Measurements from ENCODE around the gene TEKT1.
A peak's percentile ranks its signal among the peaks of the same experiment; 100 is the strongest.
"Not testable (repeated sequence)": the region's sequence is repeated elsewhere in the genome, so short reads cannot be mapped to it uniquely, and the experiment has no call there.

TEKT1 gene

GRCh38 chr17:6815775-6816174 is 15.8 kb downstream of the TEKT1 start:
- DNase-seq (ENCODE audit: low read depth) = no peak

GRCh38 chr17:6812295-6812694 is 19.2 kb downstream of the TEKT1 start:
- no peak for DNase-seq (ENCODE audit: low read depth)

- no peak for DNase-seq (ENCODE audit: low read depth)
Measured at GRCh38 chr17:6811510-6811909, 20.0 kb downstream of the TEKT1 start.

DNA sequence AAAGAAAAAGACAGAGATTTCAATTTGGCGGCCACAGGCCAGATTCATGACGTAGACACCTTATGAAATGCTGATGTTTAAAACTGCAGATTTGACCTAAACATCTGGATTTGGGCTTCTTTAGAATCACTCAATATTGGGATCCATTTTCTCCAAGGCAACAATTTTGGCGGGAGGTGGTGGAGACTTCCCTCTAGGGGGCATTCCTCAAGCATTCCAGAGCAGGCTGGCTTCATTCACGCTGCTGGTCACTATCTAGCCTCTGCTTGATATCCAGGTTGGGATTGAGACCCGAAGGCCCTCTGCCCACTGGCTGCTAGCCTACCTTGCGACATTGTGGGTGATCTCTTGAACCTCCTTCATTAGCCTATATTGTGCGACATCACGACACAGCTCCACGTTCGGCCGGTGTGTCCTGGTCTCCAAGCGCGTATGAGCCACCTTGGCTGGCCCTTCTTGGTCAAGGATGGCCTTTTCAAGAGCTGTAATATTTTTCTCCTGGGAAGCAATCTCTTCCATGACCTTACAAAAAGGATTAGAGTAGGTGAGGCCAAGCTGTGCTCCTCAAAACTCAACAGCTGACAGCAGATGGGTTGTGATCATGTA is 31.0 kb downstream of the TEKT1 start:
- DNase-seq (ENCODE audit: low read depth) = no peak

DNA sequence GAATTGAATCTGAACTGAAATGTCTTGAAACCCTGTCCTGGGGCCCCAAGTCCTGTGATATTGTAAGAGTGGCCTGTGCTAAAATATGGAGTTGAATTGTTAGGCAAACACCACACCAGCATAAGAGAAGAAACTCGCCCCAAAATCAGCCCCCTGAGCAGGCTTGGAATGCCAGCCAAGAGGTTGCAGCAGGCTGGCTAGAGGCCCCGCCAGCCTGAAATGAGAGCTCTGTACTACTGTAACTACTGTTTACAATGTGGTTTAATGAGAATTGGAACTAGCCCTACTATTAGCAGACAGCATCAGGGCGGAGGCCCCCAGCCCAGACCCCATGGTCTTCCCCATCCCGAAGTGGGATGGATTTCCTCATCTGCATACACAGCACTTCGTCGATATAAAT is 31.8 kb downstream of the TEKT1 start:
- DNase-seq (ENCODE audit: low read depth) = no peak

GRCh38 chr17:6797718-6798351 is 33.7 kb downstream of the TEKT1 start:
- no peak for DNase-seq (ENCODE audit: low read depth)

- DNase-seq (ENCODE audit: low read depth) = peak; percentile 13
Measured at GRCh38 chr17:6796887-6797490, 34.5 kb downstream of the TEKT1 start.

DNA sequence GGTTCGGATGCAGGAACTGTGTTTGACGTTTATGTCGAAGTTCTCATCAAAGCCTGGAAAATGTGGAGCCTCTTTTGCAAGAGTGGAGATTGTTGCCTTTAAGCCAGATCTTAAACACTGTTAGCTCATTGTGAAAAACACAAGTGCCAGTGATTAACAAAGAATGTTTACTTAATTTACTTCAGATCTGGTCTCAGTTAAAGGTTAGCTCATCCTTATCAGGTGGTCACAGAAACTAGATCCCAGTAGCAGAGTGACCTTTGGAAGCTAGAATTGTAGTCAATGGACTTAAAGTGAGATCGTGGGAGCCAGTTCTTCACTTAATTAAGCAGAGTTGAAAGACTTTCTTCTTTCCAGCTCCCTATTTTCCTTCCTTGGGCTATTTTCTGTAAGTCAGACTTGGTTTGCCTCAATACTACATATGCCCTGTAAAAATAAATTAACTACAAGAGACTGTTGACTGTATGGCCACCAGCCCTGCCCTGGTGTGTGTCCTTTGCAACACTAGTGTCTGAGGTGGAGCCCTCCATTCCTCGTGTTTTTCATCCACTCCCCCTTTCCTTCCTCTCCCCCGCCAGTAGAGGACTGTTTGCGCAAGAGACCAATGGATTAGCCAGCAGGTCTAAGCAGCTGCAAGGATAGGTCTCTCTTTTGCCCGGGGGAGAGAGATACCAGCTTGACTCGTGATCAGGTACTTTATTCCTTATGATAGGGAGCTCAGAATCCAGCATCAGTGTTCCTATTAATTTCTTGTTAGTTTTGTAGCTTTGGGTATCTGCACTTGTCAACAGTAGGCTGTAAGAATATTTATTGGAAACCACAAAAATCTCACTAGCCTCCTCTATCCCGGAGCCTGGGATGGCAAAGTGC is 35.3 kb downstream of the TEKT1 start:
- no peak for DNase-seq (ENCODE audit: low read depth)

DNA sequence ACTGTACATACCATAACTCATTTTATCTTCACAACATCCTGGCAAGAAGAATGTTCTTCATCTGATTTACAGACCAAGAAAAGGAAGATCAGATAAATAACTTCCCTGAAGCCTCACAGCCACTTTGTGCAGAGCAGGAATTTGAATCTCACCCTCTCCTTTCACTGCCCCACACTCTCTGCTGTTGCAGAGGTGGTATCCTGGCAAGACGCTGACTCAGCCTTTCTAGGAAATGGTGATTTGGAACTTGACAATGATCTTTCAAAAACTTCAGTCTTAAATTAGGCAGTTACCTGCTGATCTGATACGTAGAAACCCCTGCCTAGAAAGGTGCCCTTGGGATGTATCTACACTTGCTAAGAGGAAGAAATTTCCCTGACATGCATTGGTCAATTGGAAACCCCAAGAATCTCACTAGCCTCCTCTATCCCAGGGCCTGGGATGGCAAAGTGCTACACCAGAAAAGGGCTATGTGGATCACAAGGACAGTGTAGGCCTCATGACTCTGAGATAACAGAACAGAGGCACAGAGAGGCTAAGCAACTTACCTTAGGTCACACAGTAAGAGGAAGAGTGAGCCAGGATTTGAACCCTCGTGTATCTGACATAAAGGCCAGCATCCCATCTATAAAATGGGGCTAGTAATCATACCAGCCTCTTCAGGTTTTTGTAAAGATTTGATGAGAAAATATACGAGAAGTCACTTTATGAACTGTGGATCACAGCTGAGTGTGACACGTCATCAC is 37.6 kb downstream of the TEKT1 start:
- no peak for DNase-seq (ENCODE audit: low read depth)

DNA sequence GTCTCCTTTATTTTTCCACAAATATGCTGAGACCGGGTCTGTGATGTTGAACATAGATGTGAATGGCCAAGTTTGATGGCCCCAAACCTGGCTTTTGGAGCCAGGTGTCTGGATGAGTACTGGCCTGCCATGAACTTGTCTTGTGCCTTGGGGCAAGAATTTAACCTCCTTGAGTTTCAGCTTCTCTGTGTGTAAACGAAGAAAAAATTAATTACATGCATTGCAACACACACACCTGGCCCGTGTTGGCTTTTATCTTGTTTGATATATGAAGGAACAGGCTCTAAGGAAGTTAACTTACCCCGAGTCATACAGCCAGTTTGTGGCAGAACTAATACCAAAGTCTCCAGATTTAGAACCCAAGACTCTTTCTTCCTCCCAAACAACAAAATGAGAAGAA is 42.4 kb downstream of the TEKT1 start:
- DNase-seq (ENCODE audit: low read depth) = no peak

- DNase-seq (ENCODE audit: low read depth) = no peak
Measured at GRCh38 chr17:6787081-6787693, 44.3 kb downstream of the TEKT1 start.

GRCh38 chr17:6786618-6787017 is 44.9 kb downstream of the TEKT1 start:
- DNase-seq (ENCODE audit: low read depth) = peak; percentile 30

DNA sequence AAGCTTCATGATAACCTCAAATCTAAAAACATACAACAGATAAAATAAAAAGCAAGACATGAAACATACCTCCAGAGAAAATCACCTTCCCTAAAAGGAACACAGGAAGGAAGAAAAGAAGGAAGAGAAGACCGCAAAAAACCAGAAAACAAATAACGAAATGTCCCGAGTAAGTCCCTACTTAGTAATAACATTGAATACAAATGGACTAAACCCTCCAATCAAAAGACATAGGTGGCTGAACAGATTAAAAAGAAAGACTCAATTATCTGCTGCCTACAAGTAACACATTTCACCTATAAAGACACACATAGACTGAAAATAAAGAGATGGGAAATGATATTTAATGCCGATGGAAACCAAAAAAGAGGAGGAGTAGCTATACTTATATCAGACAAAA is 49.3 kb downstream of the TEKT1 start:
- DNase-seq (ENCODE audit: low read depth) = no peak

GRCh38 chr17:6780886-6781285 is 50.6 kb downstream of the TEKT1 start:
- DNase-seq (ENCODE audit: low read depth) = no peak

DNA sequence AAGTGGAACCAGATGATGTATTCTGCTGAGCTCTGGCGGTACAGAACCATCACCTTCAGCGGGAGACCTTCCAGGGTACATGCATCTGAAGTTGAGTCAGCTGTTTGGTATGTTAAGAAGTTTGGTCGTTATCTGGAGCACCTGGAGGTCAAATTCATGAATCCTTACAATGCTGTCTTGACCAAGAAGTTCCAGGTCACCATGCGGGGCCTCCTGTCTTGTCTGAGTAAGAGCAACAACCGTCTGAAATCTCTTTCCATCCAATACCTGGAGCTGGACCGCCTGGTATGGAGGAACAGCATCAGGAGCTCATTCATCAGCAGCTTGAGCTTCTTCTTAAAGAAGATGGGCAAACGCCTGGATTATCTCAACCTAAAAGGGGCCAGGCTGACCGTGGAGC is 51.5 kb downstream of the TEKT1 start:
- no peak for DNase-seq (ENCODE audit: low read depth)

DNA sequence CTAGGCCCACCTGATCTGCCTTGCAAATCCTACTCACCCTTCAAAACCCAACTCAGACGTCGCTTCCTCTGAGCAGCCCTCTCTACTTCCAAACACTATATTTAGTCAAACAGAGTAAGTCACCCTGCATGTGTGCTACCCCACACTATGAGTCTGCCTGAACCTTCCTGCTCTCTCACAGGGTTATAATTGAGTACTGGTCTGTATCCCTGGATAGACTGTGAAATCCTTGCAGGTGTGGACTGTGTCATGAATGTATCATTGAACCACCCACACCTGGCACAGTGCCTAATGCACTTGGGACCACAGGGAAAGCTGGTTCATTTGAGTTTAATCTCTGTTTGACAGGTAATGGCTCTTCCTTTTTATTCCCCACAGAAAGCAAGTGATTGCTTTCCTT is 52.1 kb downstream of the TEKT1 start:
- DNase-seq (ENCODE audit: low read depth) = no peak

DNA sequence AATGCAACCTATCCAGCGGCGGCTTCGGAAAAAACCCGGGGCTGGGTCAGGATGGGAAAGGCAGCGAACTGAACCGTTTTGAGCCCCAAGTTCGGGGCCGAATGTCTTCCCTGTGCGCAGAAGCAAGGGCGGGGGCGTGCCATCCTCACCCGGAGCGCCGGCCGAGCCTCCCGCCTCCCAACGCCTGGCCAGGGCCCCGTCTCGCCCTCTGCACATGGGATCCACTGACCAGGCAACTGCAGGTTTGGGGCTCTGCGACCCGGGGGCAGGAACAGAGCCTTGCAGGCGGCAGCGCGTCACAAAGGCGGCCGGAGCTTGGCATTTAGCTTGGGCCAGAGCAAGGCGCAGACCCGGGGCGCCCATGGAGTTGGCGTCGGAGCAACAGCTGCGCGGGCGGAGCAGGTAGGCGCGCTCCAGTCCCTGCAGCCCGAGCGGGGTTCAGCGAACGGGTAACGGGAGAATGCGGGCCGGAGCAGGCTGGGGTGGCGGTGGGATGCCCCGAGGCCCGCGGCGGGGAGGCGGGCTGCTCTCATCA is 55.6 kb downstream of the TEKT1 start, which contains the start of gene FBXO39:
TSS of gene FBXO39 (plus strand) at position 345 of the 535 bp plus-strand sequence. CDS start 3,654 bp downstream, outside the sequence.
- DNase-seq (ENCODE audit: low read depth) = no peak

GRCh38 chr17:6774906-6775305 is 56.6 kb downstream of the TEKT1 start:
- not testable (repeated sequence) for DNase-seq (ENCODE audit: low read depth)

- DNase-seq (ENCODE audit: low read depth) = no peak
Measured at GRCh38 chr17:6772016-6772415, 59.5 kb downstream of the TEKT1 start.

DNA sequence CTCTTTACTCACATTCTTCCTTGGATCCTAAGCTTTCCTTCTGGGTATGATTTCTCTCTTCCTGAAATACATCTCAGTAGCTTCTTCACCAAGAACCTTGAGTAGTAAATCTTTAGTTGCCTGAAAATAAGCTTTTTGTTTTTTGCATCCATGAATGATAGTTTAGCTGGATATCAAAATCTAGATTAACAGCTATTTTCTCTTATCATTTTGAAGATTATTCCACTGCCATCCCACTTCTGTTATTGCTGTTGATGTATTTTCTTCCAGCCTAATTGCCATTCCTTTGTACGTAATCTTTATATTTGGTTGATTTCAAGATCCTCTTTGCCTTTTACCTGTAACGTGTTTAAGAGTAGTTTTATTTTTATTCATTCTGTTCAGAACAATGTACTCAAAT is 63.1 kb downstream of the TEKT1 start:
- no peak for DNase-seq (ENCODE audit: low read depth)

- no peak for DNase-seq (ENCODE audit: low read depth)
Measured at GRCh38 chr17:6761779-6762178, 69.8 kb downstream of the TEKT1 start.
